Measurements from ENCODE around the gene BICRAL.
"Not testable (repeated sequence)": the region's sequence is repeated elsewhere in the genome, so short reads cannot be mapped to it uniquely, and the experiment has no call there.

Gene BICRAL

DNA sequence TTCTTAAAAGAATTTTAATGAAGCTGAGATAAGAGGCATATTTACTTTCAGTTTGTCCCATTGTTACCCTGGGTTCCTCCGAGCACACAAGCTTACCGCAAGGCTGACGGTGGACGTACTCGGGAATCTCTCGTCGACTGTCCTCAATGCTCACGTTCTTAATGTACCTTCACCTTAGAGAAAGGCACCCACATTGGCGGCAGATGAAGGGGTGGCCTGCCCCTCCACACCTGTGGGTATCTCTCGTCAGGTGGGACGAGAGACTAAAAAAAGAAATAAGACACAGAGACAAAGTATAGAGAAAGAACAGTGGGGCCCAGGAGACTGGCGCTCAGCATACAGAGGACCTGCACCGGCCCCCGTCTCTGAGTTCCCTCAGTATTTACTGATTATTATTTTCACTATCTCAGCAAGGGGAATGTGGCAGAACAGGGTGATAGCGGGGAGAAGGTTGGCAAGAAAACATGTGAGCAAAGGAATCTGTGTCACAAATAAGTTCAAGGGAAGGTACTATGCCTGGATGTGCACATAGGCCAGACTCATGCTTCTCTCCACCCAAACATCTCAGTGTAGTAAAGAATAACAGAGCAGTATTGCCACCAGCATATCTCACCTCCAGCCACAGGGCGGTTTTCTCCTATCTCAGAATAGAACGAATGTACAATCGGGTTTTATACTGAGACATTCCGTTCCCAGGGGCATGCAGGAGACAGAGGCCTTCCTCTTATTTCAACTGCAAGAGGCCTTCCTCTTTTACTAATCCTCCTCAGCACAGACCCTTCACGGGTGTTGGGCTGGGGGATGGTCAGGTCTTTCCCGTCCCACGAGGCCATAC, 120.8 kb downstream of the BICRAL start:
- DNase-seq, result not testable (repeated sequence)

DNA sequence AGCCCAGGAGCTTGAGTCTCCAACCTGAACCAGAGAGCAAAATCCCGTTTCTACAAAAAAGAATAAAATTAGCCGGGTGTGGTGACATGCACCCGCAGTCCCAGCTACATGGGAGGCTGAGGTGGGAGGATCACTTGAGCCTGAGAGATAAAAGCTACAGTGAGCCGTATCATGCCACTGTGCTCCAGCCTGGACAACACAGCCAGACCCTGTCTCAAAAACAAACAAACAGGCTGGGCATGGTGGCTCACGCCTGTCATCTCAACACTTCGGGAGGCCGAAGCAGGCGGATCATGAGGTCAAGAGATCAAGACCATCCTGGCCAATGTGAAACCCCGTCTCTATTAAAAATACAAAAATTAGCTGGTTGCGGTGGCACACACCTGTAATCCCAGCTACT, 122.6 kb downstream of the BICRAL start:
- DNase-seq, result no peak

DNA sequence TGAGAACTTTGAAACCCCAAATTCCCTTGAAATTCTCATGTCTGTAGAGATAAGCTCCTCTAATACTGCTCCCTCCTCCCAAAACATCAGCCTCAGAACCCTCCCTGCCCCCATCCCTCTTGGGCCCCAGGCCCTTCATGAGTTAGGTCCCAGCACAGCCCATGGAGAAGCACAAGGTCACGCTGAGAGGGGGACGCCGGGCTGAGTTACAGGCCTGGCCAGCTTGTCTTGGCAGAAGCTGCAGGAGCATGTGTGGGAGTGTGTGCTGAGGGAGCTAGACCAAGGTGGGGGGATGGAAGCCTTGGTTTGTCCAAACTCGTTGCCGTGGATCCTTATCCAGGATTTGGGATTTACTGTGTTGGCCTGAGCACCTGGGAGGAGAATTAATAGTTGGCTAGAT, 125.5 kb downstream of the BICRAL start:
- no peak for DNase-seq

DNA sequence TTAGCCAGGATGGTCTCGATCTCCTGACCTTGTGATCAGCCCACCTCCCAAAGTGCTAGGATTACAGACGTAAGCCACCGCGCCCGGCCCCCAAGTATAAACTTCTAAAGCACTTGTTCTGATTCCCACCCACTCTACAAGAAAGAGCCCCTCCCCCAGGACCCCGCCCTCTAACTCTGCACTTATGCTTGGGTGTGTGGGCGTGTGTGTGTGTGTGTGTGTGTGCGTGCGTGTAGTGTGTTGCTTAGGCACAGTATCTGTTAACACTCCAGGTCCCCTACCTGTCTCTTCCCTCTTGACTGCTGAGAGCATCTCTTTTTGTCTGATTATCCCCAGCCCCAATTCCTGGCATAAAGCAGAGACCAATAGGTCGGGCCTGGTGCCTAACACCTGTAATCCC, 128.0 kb downstream of the BICRAL start:
- DNase-seq, result no peak

- no peak for DNase-seq
These were observed 129.5 kb downstream of the BICRAL start for GRCh38 chr6:42911171-42912021.

GRCh38 chr6:42914546-42914945, 132.7 kb downstream of the BICRAL start:
- no peak for DNase-seq

DNA sequence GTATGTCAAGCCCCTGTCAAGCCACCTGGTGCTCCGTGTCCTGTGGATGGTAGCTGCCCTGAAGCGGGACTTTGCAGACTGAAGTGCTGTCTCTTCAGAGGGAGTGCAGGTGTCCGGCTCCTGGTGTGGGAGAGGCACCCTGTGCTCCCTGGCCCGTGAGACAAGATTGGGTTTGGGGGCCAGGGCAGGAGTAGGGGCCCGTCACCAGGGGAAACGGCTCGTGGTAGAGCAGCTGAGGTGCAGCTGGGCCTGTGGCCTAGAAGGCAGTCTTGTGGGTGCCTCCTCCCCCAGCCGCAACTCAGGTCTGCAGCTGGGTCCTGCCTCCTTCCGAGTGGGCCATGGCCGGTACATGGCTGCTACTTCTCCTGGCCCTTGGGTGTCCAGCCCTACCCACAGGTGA, 133.9 kb downstream of the BICRAL start, which contains the start of gene PTCRA:
PTCRA (plus strand) TSS at position 322 of the 400 bp plus-strand sequence; CDS start at position 339, 17 bp downstream.
- no peak for DNase-seq

DNA sequence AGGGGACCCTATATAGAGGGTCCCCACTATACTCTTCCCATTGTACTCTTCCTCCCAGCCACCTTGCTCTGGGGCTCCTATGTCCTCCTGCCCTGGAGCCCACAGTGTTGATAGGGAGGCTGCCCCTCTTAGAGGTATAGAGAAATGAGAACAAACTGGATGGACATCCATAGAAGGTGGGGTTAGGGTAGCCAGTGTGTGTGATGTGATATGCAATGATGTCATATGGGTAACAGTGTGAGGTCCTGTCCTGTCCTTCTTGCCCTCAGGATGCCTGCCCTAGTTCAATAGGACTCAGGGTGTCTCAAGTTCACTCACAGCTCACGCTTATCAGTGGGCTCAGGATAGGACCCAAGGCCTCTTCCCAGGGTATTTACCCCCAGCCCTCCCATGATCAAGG, 134.4 kb downstream of the BICRAL start:
- no peak for DNase-seq
